ENCODE data around the gene BCR.

BCR gene

GRCh38 chr22:23273445-23274145, 93.3 kb downstream of the BCR start:
- no peak overlapping the region for H3K4me3 ChIP-seq (ENCODE audit: low read depth, low read length)

GRCh38 chr22:23274146-23274526, 93.8 kb downstream of the BCR start:
- no peak overlapping the region for H3K4me3 ChIP-seq (ENCODE audit: low read depth, low read length)
- TF ChIP-seq CTCF (IDR thresholded peaks at IDR 0.05; ENCODE audit: low read depth, low read length), result no peak

More at GRCh38 chr22:23273445-23274145, 93.3 kb downstream of the BCR start:
- TF ChIP-seq CTCF (IDR thresholded peaks at IDR 0.05; ENCODE audit: low read depth, low read length), result no peak

GRCh38 chr22:23274891-23275694, 94.8 kb downstream of the BCR start:
- TF ChIP-seq CTCF (IDR thresholded peaks at IDR 0.05; ENCODE audit: low read depth, low read length), result no peak
- no peak overlapping the region for H3K4me3 ChIP-seq (ENCODE audit: low read depth, low read length)

GRCh38 chr22:23275751-23276150, 95.4 kb downstream of the BCR start:
- TF ChIP-seq CTCF (IDR thresholded peaks at IDR 0.05; ENCODE audit: low read depth, low read length), result no peak
- H3K4me3 ChIP-seq (ENCODE audit: low read depth, low read length), result no peak overlapping the region

GRCh38 chr22:23276656-23277582, 96.6 kb downstream of the BCR start:
- H3K4me3 ChIP-seq (ENCODE audit: low read depth, low read length), result no peak overlapping the region
- no peak for TF ChIP-seq CTCF (IDR thresholded peaks at IDR 0.05; ENCODE audit: low read depth, low read length)

- no peak for TF ChIP-seq CTCF (IDR thresholded peaks at IDR 0.05; ENCODE audit: low read depth, low read length)
- no peak overlapping the region for H3K4me3 ChIP-seq (ENCODE audit: low read depth, low read length)
These were observed 97.4 kb downstream of the BCR start for GRCh38 chr22:23277583-23278295.

Measured in WI38 (cell line).